Mammary epithelial cell (primary cell): ENCODE measurements around the gene RBM20.

Experiments used
- EZH2 ChIP-seq: IDR thresholded peaks from 2 replicates; pipeline ENCODE4 v1.6.1; 2012; ENCODE audit warnings: low read length, inconsistent platforms, borderline replicate concordance
- TF ChIP-seq, protein P1 (sequence below), 2 donors: IDR thresholded peaks in 1 of 2; conservative IDR thresholded peaks in 1 of 2; 2 replicates each; pipeline ENCODE4 v1.5.1; 2011 to 2012; ENCODE audit warnings: inconsistent platforms in 2 of 2, low read length in 2 of 2, mild to moderate bottlenecking in 2 of 2, control low read depth in 1 of 2, low read depth in 1 of 2; ENCODE audit not compliant: insufficient read depth in 1 of 2; ENCODE audit errors: extremely low read depth in 1 of 2

DNA sequence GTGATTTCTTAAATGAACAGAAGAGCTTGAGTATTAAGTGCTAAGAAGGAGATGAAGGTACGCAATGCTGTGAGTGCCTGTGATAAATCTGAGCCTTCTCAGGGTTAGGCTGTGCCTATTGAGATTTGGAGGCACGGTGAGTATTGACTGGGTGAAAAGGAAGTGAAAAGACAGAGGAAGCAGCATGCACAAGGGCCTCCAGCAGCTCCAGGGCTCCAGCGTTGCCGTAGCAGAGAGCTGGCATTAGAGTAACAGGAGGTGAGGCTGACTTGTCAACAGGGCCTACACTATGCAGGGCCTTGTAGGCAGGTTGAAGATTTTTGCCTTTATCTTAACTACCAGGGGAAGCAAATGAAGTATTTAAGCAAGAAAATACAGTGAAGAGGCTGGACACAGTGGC is 173.5 kb downstream of the RBM20 start:
- TF ChIP-seq, protein P1, sequence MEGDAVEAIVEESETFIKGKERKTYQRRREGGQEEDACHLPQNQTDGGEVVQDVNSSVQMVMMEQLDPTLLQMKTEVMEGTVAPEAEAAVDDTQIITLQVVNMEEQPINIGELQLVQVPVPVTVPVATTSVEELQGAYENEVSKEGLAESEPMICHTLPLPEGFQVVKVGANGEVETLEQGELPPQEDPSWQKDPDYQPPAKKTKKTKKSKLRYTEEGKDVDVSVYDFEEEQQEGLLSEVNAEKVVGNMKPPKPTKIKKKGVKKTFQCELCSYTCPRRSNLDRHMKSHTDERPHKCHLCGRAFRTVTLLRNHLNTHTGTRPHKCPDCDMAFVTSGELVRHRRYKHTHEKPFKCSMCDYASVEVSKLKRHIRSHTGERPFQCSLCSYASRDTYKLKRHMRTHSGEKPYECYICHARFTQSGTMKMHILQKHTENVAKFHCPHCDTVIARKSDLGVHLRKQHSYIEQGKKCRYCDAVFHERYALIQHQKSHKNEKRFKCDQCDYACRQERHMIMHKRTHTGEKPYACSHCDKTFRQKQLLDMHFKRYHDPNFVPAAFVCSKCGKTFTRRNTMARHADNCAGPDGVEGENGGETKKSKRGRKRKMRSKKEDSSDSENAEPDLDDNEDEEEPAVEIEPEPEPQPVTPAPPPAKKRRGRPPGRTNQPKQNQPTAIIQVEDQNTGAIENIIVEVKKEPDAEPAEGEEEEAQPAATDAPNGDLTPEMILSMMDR (conservative IDR thresholded peaks at IDR 0.05 in 1 of 2, IDR thresholded peaks at IDR 0.05 in 1 of 2; ENCODE audit: extremely low read depth in 1 of 2, insufficient read depth in 1 of 2, low read depth in 1 of 2, low read length in 2 of 2), result no peak
- no peak for TF ChIP-seq EZH2
